ENCODE data around the gene CDK9. TPM values are rescaled to one million over a fixed set of nuclear protein-coding genes. Genes with fewer than 3 reads are reported as not detected.

The CDK9 gene
- 48.4 TPM for total RNA-seq
- long read RNA-seq, transcript CDK9-201 (7 exons, 2,463 nt) = major isoform, 47 of 57 reads
- long read RNA-seq, partial matches to known transcripts = 2 of 57 reads
- long read RNA-seq, other reads (novel, unspliced or antisense) = 8 of 57 reads

GRCh38 chr9:127785933-127786772 lies at the start of gene CDK9:
TSS of gene CDK9 (plus strand) at chr9:127786034. CDS start at chr9:127786149, 115 bp downstream.
- DNase-seq = peak; percentile 95
- intact Hi-C loops (cut with micrococcal nuclease) = loop anchor here (10.0 kb wide), 1 partner anchor 89 kb away; the partner anchor contains the start of gene AK1
- ATAC-seq = peak; percentile 78

DNA sequence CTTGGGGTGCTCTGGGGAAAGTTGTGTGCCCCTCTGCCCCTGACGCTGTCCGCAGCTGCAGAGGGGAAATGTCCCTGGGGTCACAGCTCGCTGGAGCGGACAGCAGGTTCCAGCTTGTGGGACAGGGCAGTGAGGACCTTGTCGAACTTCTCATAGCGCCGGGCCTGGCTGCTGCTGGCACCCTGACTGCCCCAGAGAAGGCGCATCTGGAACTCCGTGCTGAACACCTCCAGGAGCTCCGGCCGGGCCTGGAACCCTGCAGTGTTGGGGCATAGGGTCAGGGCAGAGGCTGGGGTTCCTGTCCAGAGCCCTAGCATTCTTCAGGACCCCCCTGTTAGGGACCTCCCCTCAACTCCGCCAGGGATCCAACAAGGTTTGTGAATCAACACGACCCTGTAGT lies 47.2 kb upstream of the CDK9 start:
- DNase-seq (no peak), ATAC-seq (no peak)
- intact Hi-C loops (cut with micrococcal nuclease) = loop anchor here (5.0 to 10.0 kb wide), 2 partner anchors 44 to 144 kb away; no protein-coding TSS in a partner anchor

GRCh38 chr9:127739614-127740330 lies 46.1 kb upstream of the CDK9 start:
- peak; percentile 73 for DNase-seq
- intact Hi-C loops (cut with micrococcal nuclease) = loop anchor here (5.0 to 10.0 kb wide), 2 partner anchors 43 to 145 kb away; no protein-coding TSS in a partner anchor

GRCh38 chr9:127741831-127742434 lies 43.9 kb upstream of the CDK9 start:
- peak; percentile 83 for ATAC-seq
- intact Hi-C loops (cut with micrococcal nuclease) = no loop called here
- peak; percentile 89 for DNase-seq

More at GRCh38 chr9:127739614-127740330, 46.1 kb upstream of the CDK9 start:
- ATAC-seq = peak; percentile 22

DNA sequence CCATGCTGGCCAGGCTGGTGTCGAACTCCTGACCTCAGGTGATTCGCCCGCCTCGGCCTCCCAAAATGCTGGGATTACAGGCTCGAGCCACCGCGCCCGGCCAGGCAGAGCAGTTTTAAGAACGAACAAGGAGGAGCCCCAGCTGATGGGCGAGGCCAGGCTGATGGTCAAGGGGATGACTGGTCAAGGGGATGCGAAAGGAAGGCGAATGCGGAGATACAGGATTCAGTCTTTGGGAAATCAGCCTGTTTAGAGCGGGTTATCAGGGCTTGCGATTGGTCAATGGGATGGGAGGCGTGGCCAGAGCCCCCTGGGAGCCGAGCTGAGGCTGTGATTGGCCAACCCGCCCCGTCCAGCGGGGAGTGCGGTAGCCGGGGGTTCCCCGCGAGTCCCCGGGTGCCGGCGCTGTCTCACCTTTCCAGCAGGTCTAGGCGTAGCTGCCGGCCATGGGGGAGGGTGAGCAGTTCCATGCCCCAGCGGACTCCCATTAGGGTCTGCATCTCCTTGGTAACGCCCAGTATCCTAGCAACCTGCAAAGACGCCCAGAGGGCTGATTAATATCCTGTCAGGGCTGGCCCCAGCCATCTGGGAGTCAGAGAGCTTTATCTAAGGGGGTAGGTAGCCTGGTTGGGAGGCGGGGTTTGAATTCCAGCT lies 43.3 kb upstream of the CDK9 start:
- peak; percentile 42 for ATAC-seq
- DNase-seq = no peak
- intact Hi-C loops (cut with micrococcal nuclease) = no loop called here

- intact Hi-C loops (cut with micrococcal nuclease) = no loop called here
- DNase-seq (no peak), ATAC-seq (no peak)
Observed at GRCh38 chr9:127744398-127745110, 41.3 kb upstream of the CDK9 start.

DNA sequence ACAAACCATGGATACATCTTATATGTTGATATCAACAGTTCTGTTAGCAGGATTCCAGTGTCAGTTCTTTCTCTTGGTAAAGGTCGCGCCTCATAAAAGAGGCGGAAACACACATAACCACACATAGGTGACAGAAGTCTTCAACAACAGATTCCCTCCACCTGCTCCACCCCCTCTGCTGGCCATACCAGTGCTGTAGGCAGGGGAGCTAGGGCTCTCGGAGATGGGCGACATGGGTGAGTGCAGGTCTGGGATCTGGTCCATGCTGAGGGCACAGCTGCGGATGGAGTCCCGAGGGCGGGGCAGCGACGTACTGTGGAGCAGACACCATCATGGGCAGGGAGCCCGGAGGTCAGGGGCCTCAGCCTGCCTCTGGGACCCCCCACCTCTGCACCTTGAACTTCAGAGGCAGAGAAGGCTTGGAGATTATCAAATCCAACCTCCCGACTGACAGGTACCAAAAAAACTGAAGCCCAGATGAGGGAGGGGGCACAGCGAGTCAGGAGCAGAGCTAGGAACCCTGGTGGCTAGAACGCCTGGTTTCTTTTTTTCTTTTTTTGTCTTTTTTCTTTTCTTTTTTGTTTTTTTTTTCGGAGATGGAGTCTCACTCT lies 38.8 kb upstream of the CDK9 start:
- intact Hi-C loops (cut with micrococcal nuclease) = no loop called here
- ATAC-seq (no peak), DNase-seq (no peak)

- intact Hi-C loops (cut with micrococcal nuclease) = no loop called here
- DNase-seq = no peak
Observed at GRCh38 chr9:127749090-127749787, 36.6 kb upstream of the CDK9 start.

DNA sequence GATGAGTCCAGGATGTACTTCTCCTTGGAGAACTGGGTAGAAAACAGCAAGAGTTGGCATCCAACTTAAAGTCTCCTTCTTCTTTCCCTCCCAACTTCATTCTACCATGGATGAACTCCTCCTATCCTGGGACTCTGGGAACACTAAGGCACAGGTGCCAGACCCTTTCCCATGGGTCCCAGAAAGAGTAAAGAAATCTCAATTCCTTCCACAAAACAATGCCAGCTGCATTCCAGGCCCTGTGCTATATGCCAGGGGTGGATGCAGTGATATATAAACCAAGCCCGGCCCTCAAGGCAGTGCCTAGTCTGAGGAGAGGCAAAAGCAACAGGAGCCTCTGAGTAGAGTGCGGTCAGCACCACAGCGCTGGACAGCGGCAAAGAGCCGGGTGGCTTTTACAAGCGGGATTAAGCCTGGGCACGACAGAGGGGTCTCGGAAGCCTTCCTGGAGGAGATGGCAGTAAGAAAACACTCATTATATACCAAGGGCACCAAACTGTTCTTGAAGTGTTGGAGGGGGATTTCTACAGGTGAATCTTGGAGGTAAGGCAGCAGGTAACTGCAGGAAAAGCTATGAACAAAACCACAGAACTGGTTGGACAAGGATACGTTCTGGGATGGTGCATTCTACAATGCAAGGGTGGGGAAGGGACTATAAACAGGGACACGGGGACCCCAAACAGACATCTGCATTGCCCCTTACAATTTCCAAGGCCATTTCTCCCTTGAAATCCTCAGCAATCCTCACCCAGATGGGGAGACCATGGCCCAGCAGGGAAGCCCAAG lies 34.4 kb upstream of the CDK9 start:
- DNase-seq (peak; percentile 59), ATAC-seq (no peak)
- intact Hi-C loops (cut with micrococcal nuclease) = no loop called here

More at GRCh38 chr9:127749090-127749787, 36.6 kb upstream of the CDK9 start:
- no peak for ATAC-seq

DNA sequence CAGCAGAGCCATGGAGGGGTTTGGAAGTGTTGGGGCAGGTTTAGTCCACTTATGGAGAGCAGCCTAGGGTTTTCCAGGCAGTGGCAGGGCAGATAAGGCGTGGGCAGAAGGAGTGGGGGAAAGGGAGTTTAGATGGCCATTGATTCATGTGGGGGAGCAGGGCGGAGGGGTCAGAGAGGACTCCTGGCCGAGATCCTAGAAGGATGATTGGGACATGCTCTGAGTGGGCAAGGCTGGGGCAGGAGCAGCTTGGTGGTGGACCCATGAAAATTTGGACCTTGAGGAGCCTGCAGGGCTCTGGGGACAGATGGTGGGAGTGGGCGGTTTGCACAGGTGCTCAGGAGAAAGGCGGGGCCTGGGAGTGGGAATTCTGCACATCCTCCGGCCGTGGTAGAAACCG lies 32.7 kb upstream of the CDK9 start:
- ATAC-seq (no peak), DNase-seq (no peak)
- intact Hi-C loops (cut with micrococcal nuclease) = no loop called here

- DNase-seq (no peak), ATAC-seq (no peak)
- intact Hi-C loops (cut with micrococcal nuclease) = no loop called here
Observed at GRCh38 chr9:127753622-127754021, 32.2 kb upstream of the CDK9 start.

GRCh38 chr9:127754099-127755060 lies 31.5 kb upstream of the CDK9 start:
- DNase-seq = no peak
- intact Hi-C loops (cut with micrococcal nuclease) = no loop called here
- ATAC-seq = peak; percentile 36

- DNase-seq = no peak
- intact Hi-C loops (cut with micrococcal nuclease) = no loop called here
- ATAC-seq = peak; percentile 49
Observed at GRCh38 chr9:127755061-127756060, 30.5 kb upstream of the CDK9 start.

GRCh38 chr9:127756233-127756632 lies 29.6 kb upstream of the CDK9 start:
- ATAC-seq (no peak), DNase-seq (no peak)
- intact Hi-C loops (cut with micrococcal nuclease) = no loop called here
